T-helper 2 cell treated with Interferon-gamma antibody and Interleukin-4, amounts not matched to agents 5 μg/mL and 100 μg/mL, for 36 hours (primary cell): ENCODE results near the gene ARF3.

ENCODE experiments used
- DNase-seq: peaks from one replicate; pipeline ENCODE4 v3.0.0; 2021; ENCODE audit warnings: low spot score
- H3K27ac Mint-ChIP-seq: one replicate; pipeline ENCODE4 v1.8.0; 2021; ENCODE audit warnings: mild to moderate bottlenecking, mixed read lengths
- H3K27me3 Mint-ChIP-seq: one replicate; pipeline ENCODE4 v1.8.0; 2021; ENCODE audit warnings: low read depth, mixed read lengths
- H3K36me3 Mint-ChIP-seq: one replicate; pipeline ENCODE4 v1.8.0; 2021; ENCODE audit warnings: low read depth, mixed read lengths
- H3K4me1 Mint-ChIP-seq: one replicate; pipeline ENCODE4 v1.8.0; 2021; ENCODE audit warnings: low read depth, mixed read lengths
- H3K4me3 Mint-ChIP-seq: one replicate; pipeline ENCODE4 v1.8.0; 2022; ENCODE audit warnings: mild to moderate bottlenecking, moderate library complexity, mixed read lengths
- H3K9me3 Mint-ChIP-seq: one replicate; pipeline ENCODE4 v1.8.0; 2021; ENCODE audit warnings: mixed read lengths

Gene ARF3

DNA sequence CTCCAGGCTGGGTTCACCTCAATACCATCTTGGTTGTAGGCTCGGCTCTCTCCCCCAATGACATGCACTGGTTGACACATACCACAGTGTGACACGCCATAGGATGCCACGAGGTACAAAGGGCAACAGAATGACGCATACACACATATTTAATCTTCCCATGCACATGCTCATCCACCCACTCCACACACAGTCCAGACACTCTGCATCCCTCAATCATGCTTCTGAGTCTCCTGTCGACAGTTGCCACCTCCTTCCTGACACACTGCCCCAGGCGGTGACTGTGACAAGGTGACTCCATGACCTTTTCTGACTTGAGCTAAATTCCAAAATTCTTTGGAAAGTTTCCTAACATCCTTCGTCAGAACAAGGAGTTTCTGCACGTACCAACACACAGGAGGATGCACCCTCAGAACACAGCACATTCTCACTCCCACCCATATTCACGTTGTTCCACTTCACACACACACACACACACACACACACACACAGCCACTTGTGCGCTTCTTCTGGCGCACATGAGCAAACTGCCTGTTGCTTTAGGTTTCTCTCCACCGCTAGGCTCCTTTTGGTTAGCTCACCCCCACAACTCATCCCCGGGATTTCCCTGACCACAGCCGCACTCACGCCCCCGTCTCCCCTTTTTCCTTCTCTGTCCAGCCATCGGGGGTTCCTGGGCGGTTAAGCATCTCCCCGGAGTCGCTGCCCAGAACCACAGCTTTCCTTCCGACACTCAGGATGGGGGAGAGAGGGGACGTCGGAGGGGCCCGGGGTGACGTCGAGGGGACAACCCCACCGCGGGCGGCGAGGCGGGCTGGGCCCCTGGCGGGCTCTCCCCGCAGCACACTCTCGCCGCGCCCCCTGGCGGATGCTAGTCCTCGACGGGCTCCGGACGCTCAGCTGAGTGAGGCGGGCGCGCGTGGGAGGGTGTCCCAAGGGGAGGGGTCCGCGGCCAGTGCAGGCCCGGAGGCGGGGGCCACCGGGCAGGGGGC lies 20.3 kb upstream of the ARF3 start:
- H3K4me3 Mint-ChIP-seq: peak overlapping the region; percentile 46
- H3K36me3 Mint-ChIP-seq: no peaks in the 10 kb centered on the region
- peaks cover 90% of the 10 kb centered on the region for H3K27me3 Mint-ChIP-seq
- peaks cover 44% of the 10 kb centered on the region for H3K4me1 Mint-ChIP-seq
- peak; percentile 82 for DNase-seq
- no peaks in the 10 kb centered on the region for H3K9me3 Mint-ChIP-seq
- peak overlapping the region; percentile 32 for H3K27ac Mint-ChIP-seq

DNA sequence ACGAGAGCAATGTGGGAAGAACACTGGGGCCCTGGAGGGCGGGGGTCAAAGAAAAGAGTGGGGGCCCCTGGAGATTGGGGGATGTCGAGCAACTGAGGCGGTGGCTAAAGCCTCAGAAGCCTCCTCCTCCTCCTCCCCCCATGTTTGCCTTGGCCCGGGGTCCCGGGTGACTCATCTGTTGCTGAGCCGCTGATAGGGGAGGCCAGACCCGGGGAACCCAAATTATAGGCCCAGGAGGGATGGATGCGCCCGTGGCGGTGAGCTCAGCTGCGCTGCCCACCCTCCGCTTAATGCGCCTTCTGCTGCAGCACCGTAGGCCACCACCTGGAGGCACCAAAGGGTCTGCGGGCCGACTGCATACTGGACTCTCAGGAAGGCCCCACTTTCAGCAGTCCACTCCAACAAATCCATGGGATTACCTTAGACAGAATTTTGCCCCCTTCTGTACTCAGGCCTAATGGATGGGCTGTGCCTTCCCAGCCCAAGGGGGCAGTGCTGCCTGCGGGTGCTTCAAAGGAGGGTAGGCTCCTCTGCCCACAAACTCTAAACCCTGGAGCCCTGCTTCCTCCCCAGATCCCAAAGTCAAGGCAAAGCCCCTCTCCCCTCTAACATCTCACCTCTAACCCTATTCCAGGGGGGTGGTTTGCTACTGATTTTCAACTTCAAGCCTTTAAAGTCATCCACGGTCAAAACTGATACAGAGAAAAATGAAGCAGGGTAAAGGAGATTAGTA lies 16.8 kb upstream of the ARF3 start:
- no peak overlapping the region for H3K4me3 Mint-ChIP-seq
- no peaks in the 10 kb centered on the region for H3K9me3 Mint-ChIP-seq
- DNase-seq: no peak
- H3K4me1 Mint-ChIP-seq: peaks cover 25% of the 10 kb centered on the region
- H3K36me3 Mint-ChIP-seq: no peaks in the 10 kb centered on the region
- no peak overlapping the region for H3K27ac Mint-ChIP-seq
- H3K27me3 Mint-ChIP-seq: peaks cover 88% of the 10 kb centered on the region

DNA sequence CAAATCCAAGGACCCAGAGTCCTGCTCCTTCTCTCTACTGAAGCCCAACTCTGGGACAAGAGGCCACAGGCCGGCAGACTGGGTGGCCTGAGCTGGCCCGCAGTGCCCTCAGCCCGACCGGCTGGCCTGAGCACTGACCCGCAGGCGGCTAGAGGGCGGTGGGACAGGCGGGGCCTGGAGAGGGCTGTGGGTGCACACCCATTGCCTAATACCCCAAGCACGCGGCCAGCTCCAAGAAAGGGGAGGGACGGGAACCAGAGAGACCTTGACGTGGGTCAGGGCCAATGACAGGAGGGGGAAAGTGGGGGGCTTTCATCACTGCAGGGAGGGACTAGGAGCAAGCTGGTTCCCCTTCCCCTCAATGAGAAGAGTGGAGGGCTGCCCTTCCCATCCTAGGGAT lies 16.2 kb upstream of the ARF3 start:
- DNase-seq: no peak
- Mint-ChIP-seq H3K9me3 (no peaks in the 10 kb centered on the region), H3K4me1 (peaks cover 22% of the 10 kb centered on the region), H3K36me3 (no peaks in the 10 kb centered on the region), H3K27ac (no peak overlapping the region), H3K27me3 (peaks cover 88% of the 10 kb centered on the region), H3K4me3 (no peak overlapping the region)

DNA sequence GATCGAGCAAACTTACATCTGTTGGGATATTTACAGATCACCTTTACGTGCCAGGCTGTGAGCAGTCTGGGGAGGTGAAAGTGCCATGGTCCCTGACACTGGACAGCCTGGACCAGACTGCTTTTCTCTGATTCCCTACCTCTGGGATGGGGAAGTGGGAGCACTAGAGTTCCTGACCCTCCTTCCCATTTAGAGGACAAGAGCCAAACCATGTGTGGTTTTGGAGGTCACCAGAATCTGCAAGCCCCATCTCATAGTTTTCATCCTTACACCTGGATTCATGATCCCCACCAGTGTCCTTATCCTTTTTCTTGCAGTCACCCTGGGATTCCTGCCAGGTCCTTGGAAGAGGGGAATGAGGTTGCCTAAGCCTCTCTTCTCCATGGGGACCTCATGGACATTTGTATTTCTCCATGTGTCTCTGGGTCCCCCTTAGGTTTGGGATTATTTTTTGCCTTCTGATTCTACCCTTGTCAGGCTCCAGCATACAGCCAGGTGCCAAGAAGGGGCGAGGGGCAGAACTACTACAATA lies 15.7 kb upstream of the ARF3 start:
- Mint-ChIP-seq H3K4me1 (peaks cover 22% of the 10 kb centered on the region), H3K27me3 (peaks cover 90% of the 10 kb centered on the region), H3K9me3 (no peaks in the 10 kb centered on the region), H3K4me3 (no peak overlapping the region), H3K36me3 (no peaks in the 10 kb centered on the region), H3K27ac (no peak overlapping the region)
- DNase-seq: no peak

DNA sequence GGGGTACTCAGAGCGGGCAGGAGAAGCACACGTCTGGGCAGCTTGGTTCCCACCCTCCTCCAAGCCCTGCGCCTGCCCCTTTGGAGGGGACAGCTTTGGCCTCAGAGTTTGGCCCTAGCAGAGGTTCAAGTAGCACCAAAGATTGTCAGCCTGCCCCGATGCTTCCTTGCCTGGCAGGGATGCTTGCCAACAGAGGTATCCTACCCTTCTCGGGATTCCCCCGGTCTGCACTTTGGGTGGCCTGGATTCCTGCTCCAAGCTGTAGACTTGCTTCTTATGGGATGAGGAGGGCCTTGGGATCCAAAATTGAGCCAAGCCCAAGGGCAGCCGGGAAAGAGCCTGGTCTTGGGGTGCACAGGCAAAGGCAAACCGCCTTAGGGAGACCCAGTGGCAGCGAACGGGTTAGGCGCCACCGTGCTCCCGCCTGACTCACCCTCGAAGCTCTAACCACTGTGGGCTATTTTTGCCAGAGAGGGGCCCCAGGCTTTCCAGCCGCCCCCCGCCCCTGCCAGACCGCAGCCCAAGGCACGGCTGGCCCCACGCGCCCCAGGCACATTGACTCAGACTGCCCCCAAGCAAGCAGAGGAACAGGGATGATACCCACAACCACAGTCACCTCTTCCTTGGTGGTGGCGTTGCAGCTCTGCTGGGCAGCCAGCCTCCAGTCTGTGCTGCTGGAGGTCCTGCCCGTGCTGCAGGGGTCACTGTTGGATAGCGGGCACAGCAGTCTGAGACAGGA lies 15.1 kb upstream of the ARF3 start:
- no peaks in the 10 kb centered on the region for H3K9me3 Mint-ChIP-seq
- no peaks in the 10 kb centered on the region for H3K36me3 Mint-ChIP-seq
- peaks cover 17% of the 10 kb centered on the region for H3K4me1 Mint-ChIP-seq
- H3K4me3 Mint-ChIP-seq: peak overlapping the region; percentile 78
- peak; percentile 70 for DNase-seq
- peaks cover 84% of the 10 kb centered on the region for H3K27me3 Mint-ChIP-seq
- H3K27ac Mint-ChIP-seq: no peak overlapping the region

DNA sequence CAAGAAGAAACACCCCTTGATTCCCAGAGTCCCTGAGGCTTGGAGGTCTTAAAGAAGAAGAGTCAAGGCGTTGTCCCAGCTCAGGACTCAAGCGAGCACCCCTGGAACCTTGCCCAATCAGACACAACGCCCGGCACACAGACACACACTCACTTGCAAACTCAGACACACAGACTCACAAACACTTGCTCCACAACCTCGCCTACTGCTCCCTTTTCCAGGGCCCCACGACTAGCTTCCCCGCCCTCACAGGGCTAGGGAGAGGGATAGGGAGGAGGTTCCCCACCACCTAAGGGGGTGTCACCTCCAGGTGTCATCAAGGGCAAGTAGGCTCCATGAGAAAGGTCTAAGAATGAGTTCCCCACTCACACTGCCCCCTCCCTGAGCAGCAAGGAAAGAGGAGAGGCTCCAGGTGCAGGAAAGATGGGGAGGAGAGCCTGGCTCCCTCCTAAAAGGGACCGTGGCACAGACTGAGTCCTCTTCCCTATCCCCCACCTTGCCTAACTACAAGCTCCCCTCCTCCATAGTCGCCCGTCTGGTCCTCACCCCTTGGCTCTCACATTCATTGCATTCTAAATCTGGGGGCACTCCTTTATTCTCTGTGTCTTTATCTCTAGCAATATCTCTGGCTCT lies 13.5 kb upstream of the ARF3 start:
- H3K27me3 Mint-ChIP-seq: peaks cover 69% of the 10 kb centered on the region
- no peak for DNase-seq
- no peaks in the 10 kb centered on the region for H3K36me3 Mint-ChIP-seq
- H3K27ac Mint-ChIP-seq: no peak overlapping the region
- H3K9me3 Mint-ChIP-seq: no peaks in the 10 kb centered on the region
- peak overlapping the region; percentile 38 for H3K4me3 Mint-ChIP-seq
- H3K4me1 Mint-ChIP-seq: peaks cover 14% of the 10 kb centered on the region

DNA sequence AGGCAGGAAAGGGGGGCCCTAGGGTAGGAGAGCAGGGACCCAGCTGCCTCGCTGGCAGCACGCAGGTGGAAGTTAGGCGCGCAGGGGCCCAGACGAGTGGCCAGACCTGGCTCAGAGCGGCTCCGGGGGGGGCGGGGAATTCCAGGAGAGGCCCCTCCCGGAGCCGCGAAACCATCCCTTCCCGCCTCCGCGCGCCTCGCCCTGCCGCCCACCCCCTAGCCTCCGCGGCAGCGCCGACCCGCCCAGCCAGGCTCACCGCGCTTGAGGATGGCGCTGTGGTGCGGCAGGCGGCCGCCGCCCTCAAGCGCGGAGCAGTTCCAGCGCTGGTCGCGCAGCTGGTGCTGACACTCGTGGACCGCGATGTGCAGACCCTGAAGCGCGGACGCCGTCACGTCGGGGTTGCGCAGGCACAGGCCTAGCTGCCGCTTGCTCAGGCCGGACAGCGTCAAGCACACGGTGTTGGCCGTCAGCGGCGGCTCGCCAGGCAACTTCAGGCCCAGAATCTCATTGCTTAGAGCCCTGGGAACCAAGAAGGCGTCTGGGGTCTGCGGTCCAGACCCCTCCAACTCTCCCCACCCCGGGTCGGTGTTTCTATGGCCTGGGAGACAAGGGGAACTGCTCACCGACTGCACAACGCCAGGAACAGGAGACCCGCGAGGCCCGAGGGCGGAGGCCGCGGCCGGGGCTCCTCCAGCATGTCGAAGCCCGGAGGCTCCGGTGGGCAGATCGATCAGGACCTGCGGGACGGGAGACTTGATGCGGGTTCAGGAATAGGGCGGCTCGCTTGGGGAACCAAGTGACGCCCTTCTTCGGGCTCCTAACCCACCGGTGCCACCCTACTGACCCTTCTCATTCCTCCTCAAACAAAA lies 12.8 kb upstream of the ARF3 start:
- DNase-seq: peak; percentile 29
- peaks cover 14% of the 10 kb centered on the region for H3K4me1 Mint-ChIP-seq
- no peak overlapping the region for H3K4me3 Mint-ChIP-seq
- no peak overlapping the region for H3K27ac Mint-ChIP-seq
- no peaks in the 10 kb centered on the region for H3K9me3 Mint-ChIP-seq
- peaks cover 69% of the 10 kb centered on the region for H3K27me3 Mint-ChIP-seq
- no peaks in the 10 kb centered on the region for H3K36me3 Mint-ChIP-seq

DNA sequence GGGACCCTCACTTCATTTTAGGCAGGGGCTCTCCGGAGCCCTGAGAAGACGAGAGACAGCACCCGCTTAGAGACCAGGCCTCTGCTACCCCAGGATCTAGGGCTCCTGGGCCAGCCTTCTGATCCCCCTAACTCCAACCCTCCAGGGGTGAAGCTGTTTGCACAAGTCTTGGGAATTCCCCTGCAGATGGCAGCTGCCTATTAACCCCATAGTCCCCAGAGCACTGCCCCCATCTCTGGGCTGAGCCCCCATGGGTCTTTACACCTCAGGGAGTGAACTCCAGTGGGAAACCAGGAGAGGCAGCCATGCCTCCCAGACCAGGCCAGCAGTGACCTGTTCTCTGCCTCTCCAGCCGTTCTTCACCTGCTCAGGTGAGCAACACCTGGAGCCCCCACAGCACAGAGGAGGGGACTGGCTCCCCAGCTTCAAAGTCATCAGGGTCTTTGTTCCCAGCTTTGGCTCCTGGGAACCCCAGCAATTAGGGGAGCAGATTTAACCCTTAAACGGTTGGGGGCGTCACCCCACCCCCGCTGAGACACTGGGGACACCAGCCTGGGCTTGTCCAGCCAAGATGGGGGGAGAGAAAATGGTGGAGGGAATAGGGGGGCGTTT lies 12.0 kb upstream of the ARF3 start:
- Mint-ChIP-seq H3K27ac (no peak overlapping the region), H3K36me3 (no peaks in the 10 kb centered on the region), H3K4me1 (peaks cover 14% of the 10 kb centered on the region), H3K4me3 (no peak overlapping the region), H3K27me3 (peaks cover 62% of the 10 kb centered on the region), H3K9me3 (no peaks in the 10 kb centered on the region)
- DNase-seq: no peak

DNA sequence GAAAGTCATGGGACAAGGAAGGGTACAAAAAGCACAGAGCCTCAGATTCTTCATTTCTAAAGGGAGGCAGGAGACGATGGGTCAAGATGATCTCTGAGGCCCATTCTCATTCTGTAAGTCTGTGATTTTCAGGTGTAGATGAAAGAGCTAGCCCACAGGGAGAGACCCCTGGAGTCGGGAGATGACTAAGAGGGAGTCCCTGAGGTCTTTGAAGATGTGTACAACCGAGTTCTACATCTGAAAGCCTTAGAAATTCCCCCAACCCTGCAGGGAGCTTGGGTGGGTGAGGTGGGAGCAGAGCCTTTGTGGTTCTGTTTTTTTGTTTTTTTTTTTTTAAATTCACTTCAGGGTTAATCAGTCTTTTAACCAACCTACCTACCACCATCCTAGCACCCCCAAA lies 11.2 kb upstream of the ARF3 start:
- no peaks in the 10 kb centered on the region for H3K36me3 Mint-ChIP-seq
- no peak overlapping the region for H3K4me3 Mint-ChIP-seq
- H3K27ac Mint-ChIP-seq: no peak overlapping the region
- DNase-seq: no peak
- H3K9me3 Mint-ChIP-seq: no peaks in the 10 kb centered on the region
- peaks cover 57% of the 10 kb centered on the region for H3K27me3 Mint-ChIP-seq
- H3K4me1 Mint-ChIP-seq: peaks cover 14% of the 10 kb centered on the region

DNA sequence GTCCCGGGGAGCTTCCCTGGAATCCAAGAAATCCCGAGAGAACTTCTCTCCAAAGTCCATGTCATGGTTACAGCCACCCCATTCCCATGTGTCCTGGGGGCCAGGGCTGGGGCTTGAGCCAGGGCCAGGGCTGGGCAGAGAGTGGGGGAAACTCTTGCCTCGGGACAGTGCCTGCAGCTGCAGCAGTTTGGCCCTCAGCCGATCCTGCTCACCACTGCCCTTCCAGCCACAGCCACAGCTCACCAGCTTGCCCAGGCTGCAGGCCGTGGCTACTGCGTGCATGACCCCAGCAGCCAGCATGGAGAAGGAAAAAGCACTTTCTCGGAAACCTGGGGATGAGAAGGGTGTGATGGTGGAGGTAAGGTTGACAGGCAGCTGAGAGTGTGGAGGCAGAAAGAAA lies 10.7 kb upstream of the ARF3 start:
- Mint-ChIP-seq H3K36me3 (no peaks in the 10 kb centered on the region), H3K9me3 (no peaks in the 10 kb centered on the region), H3K4me3 (no peak overlapping the region), H3K4me1 (peaks cover 14% of the 10 kb centered on the region), H3K27ac (no peak overlapping the region), H3K27me3 (peaks cover 54% of the 10 kb centered on the region)
- no peak for DNase-seq

DNA sequence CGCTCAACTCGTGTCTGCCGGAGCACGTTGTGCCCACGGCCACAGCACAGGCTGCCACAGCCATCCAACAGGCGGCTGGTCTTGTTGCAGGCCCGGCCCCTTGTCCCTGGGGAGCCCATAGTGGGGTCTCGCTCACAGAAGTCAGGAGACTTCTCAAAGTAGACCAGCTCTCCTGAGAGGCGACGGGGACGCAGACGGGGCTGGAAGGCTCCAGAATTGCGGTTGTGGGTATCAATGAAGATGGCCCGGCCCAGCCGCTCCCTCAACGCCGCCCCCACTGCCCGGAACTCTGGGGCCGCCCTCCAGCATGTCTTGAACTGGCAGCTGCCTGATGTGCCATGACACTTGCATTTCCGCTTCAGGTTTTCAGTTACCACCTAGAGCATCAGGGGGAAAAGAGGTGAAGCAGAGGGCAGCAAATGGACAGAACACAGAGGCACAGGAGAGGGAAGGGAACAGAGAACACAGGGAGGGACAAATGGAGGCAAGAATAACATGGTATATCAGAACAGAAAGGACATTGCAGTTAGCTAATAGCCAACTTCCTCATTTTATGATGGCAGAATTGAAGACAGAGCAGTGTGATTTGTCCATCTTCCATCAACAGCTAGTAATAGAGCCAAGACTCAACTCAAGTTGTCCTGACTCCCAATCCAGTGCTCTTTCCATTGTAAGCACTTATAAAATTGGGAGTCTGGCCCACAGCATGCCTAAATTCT lies 9.0 kb upstream of the ARF3 start:
- no peak for DNase-seq
- H3K27me3 Mint-ChIP-seq: peaks cover 41% of the 10 kb centered on the region
- peaks cover 7% of the 10 kb centered on the region for H3K4me1 Mint-ChIP-seq
- no peaks in the 10 kb centered on the region for H3K36me3 Mint-ChIP-seq
- no peak overlapping the region for H3K4me3 Mint-ChIP-seq
- no peak overlapping the region for H3K27ac Mint-ChIP-seq
- H3K9me3 Mint-ChIP-seq: no peaks in the 10 kb centered on the region

DNA sequence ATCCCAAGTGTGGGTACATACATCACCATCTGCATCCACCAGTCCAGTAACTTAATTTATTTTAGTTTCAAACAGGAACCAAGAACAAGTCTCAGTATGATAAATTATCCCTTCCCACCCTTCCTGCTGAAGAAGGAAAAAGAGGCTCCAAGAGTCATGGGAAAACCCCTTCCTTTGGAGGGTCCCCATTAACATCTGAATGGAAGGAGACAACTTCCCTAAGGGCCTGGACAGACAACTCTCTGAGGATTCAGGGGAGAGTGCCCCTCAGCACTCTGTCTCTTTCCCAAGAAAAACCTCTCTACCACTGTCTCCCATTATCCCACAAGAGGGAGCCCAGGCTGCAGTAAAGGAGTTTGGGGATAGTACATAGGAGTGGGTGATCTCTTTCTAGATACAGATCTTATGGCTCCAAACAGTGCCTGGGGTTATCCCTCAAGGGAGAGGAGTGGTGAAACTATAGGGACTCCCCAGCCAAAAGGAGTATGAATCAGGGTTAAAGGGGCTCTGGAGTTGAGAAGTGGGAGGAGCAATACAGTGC lies 8.1 kb upstream of the ARF3 start:
- Mint-ChIP-seq H3K4me1 (no peaks in the 10 kb centered on the region), H3K36me3 (no peaks in the 10 kb centered on the region), H3K4me3 (no peak overlapping the region), H3K27me3 (peaks cover 40% of the 10 kb centered on the region), H3K27ac (no peak overlapping the region), H3K9me3 (no peaks in the 10 kb centered on the region)
- DNase-seq: no peak
